ENCODE measurements around the gene KIAA0232.

The KIAA0232 gene

DNA sequence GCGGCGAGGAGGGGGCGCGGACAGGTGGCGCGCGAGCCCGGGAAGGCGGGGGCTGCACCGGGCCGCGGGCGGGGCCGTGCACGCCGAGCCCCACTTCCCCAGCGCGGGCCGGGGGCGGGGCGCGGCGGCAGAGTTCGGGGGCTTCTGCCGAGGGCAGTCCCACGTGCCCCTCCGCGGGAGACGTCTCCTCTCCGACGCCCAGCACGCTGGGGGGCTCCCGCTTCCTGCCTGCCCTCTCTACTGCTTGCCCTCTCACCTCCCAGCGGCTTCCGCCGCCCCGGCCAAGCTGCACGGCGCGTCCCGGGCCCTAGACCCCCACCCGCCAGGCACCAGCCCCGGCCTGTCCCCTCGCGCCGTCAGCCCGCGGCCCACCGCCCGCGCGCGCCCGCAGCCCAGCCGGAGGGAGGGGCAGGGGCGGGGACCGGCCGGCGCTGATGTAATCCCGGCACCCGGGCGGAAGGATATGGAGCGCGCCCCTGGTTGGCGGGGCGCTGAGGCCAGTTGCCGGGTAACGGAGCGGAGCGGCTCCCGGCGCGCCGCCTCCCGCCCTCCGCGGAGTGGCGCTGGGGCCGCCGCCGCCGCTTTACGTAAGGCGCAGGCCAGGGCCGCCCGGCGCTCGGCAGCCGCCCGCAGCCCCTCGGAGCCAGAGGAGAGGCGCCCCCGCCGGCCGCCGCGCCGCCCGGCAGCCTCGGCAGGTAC, at the start of gene KIAA0232:
KIAA0232 (plus strand) TSS at position 581 of the 699 bp plus-strand sequence. CDS start 41,727 bp downstream, outside the sequence.
- Histone ChIP-seq H3K4me3 (ENCODE audit: low read depth, low read length) (peak within 1 kb of the TSS; percentile 81), H3K27me3 (ENCODE audit: control insufficient read depth, insufficient read depth, low read length) (peaks cover 4% of the 10 kb centered on the region; the same call in 1 of the 2 replicates), H3K36me3 (ENCODE audit: control insufficient read depth, insufficient read depth, low read length) (no peaks in the 10 kb centered on the region), H3K27ac (ENCODE audit: low read depth, low read length) (peak within 1 kb of the TSS; percentile 86), H3K9me3 (ENCODE audit: control insufficient read depth, insufficient read depth, low read length) (no peaks in the 10 kb centered on the region), H3K9ac (ENCODE audit: low read depth, low read length) (peak within 1 kb of the TSS; percentile 77), H3K4me1 (ENCODE audit: control insufficient read depth, insufficient read depth, low read length) (peaks cover 34% of the 10 kb centered on the region)

- Histone ChIP-seq H3K27ac (ENCODE audit: low read depth, low read length) (no peak overlapping the region), H3K27me3 (ENCODE audit: control insufficient read depth, insufficient read depth, low read length) (no peaks in the 10 kb centered on the region), H3K4me3 (ENCODE audit: low read depth, low read length) (no peak overlapping the region), H3K4me1 (ENCODE audit: control insufficient read depth, insufficient read depth, low read length) (no peaks in the 10 kb centered on the region), H3K36me3 (ENCODE audit: control insufficient read depth, insufficient read depth, low read length) (no peaks in the 10 kb centered on the region), H3K9ac (ENCODE audit: low read depth, low read length) (no peak overlapping the region), H3K9me3 (ENCODE audit: control insufficient read depth, insufficient read depth, low read length) (no peaks in the 10 kb centered on the region)
Measured at GRCh38 chr4:6733358-6734164, 49.0 kb upstream of the KIAA0232 start.

DNA sequence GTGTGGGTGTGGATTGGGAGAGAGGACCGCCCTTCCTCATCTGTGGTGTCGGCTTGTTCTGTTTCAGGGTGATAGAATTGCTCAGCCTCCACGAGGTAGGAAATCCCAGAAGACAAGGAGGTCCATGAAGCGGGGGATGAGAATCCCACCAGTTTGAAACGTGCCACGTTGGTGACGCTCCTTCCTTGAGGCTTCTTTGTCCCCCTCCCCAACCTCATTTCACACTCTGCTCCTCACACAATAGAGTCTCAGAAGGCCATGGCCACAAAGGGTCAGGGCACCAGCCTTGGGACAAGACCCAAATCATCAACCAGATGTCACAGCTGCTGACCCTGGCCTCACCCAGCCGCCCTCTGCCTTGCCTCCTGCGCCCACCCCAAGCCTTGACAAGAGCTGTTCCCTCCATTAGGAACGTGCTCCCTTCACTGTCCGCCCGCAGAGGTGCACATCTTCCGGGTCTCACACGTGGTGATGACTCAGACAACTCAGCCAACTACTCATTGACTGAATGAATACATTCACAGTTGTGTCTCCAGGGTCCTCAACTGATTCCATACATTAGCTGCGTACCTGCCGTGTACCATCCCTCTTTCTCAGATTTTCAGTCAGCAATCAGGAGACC, 48.3 kb upstream of the KIAA0232 start:
- Histone ChIP-seq H3K9me3 (ENCODE audit: control insufficient read depth, insufficient read depth, low read length) (no peaks in the 10 kb centered on the region), H3K4me1 (ENCODE audit: control insufficient read depth, insufficient read depth, low read length) (no peaks in the 10 kb centered on the region), H3K36me3 (ENCODE audit: control insufficient read depth, insufficient read depth, low read length) (no peaks in the 10 kb centered on the region), H3K27ac (ENCODE audit: low read depth, low read length) (no peak overlapping the region), H3K4me3 (ENCODE audit: low read depth, low read length) (no peak overlapping the region), H3K27me3 (ENCODE audit: control insufficient read depth, insufficient read depth, low read length) (no peaks in the 10 kb centered on the region), H3K9ac (ENCODE audit: low read depth, low read length) (no peak overlapping the region)

GRCh38 chr4:6739920-6740319, 42.6 kb upstream of the KIAA0232 start:
- Histone ChIP-seq H3K36me3 (ENCODE audit: control insufficient read depth, insufficient read depth, low read length) (no peaks in the 10 kb centered on the region), H3K9ac (ENCODE audit: low read depth, low read length) (no peak overlapping the region), H3K4me3 (ENCODE audit: low read depth, low read length) (no peak overlapping the region), H3K27ac (ENCODE audit: low read depth, low read length) (no peak overlapping the region), H3K4me1 (ENCODE audit: control insufficient read depth, insufficient read depth, low read length) (no peaks in the 10 kb centered on the region), H3K9me3 (ENCODE audit: control insufficient read depth, insufficient read depth, low read length) (no peaks in the 10 kb centered on the region; the same call in 1 of the 2 replicates), H3K27me3 (ENCODE audit: control insufficient read depth, insufficient read depth, low read length) (no peaks in the 10 kb centered on the region)

- no peak overlapping the region for H3K4me3 ChIP-seq (ENCODE audit: low read depth, low read length)
- H3K27ac ChIP-seq (ENCODE audit: low read depth, low read length) = no peak overlapping the region
- H3K36me3 ChIP-seq (ENCODE audit: control insufficient read depth, insufficient read depth, low read length) = no peaks in the 10 kb centered on the region
- H3K9ac ChIP-seq (ENCODE audit: low read depth, low read length) = no peak overlapping the region
- H3K4me1 ChIP-seq (ENCODE audit: control insufficient read depth, insufficient read depth, low read length) = no peaks in the 10 kb centered on the region
- H3K27me3 ChIP-seq (ENCODE audit: control insufficient read depth, insufficient read depth, low read length) = no peaks in the 10 kb centered on the region
- H3K9me3 ChIP-seq (ENCODE audit: control insufficient read depth, insufficient read depth, low read length) = no peaks in the 10 kb centered on the region; the same call in 1 of the 2 replicates
Measured at GRCh38 chr4:6740347-6740746, 42.2 kb upstream of the KIAA0232 start.

DNA sequence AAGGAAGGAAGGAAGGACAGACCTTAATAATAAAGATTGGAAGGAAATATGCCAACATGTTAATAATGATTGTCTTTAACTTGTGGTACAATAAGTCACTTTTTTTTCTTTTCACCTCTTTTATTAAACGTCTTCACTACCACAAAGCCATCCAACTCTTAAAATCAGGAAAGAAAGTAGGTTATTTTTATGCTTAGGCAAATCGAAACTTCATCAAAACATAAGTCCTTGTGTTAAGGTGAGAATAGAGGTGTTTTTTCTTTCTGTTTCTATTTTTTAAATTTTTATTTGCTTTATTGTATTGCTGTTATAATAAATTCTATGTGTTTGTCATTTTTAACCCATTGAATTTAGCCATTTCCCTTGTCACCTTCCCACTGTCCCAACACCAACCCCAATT, 40.0 kb upstream of the KIAA0232 start:
- no peaks in the 10 kb centered on the region; the same call in 1 of the 2 replicates for H3K9me3 ChIP-seq (ENCODE audit: control insufficient read depth, insufficient read depth, low read length)
- no peaks in the 10 kb centered on the region for H3K4me1 ChIP-seq (ENCODE audit: control insufficient read depth, insufficient read depth, low read length)
- H3K36me3 ChIP-seq (ENCODE audit: control insufficient read depth, insufficient read depth, low read length) = no peaks in the 10 kb centered on the region

GRCh38 chr4:6742989-6743388, 39.5 kb upstream of the KIAA0232 start:
- no peak overlapping the region for H3K27ac ChIP-seq (ENCODE audit: low read depth, low read length)
- H3K4me3 ChIP-seq (ENCODE audit: low read depth, low read length) = no peak overlapping the region
- no peaks in the 10 kb centered on the region; the same call in 1 of the 2 replicates for H3K9me3 ChIP-seq (ENCODE audit: control insufficient read depth, insufficient read depth, low read length)
- no peaks in the 10 kb centered on the region for H3K4me1 ChIP-seq (ENCODE audit: control insufficient read depth, insufficient read depth, low read length)
- H3K27me3 ChIP-seq (ENCODE audit: control insufficient read depth, insufficient read depth, low read length) = no peaks in the 10 kb centered on the region
- H3K36me3 ChIP-seq (ENCODE audit: control insufficient read depth, insufficient read depth, low read length) = no peaks in the 10 kb centered on the region
- no peak overlapping the region for H3K9ac ChIP-seq (ENCODE audit: low read depth, low read length)

More for the DNA sequence above, 40.0 kb upstream of the KIAA0232 start:
- no peak overlapping the region for H3K27ac ChIP-seq (ENCODE audit: low read depth, low read length)
- no peak overlapping the region for H3K9ac ChIP-seq (ENCODE audit: low read depth, low read length)
- H3K27me3 ChIP-seq (ENCODE audit: control insufficient read depth, insufficient read depth, low read length) = no peaks in the 10 kb centered on the region
- no peak overlapping the region for H3K4me3 ChIP-seq (ENCODE audit: low read depth, low read length)

DNA sequence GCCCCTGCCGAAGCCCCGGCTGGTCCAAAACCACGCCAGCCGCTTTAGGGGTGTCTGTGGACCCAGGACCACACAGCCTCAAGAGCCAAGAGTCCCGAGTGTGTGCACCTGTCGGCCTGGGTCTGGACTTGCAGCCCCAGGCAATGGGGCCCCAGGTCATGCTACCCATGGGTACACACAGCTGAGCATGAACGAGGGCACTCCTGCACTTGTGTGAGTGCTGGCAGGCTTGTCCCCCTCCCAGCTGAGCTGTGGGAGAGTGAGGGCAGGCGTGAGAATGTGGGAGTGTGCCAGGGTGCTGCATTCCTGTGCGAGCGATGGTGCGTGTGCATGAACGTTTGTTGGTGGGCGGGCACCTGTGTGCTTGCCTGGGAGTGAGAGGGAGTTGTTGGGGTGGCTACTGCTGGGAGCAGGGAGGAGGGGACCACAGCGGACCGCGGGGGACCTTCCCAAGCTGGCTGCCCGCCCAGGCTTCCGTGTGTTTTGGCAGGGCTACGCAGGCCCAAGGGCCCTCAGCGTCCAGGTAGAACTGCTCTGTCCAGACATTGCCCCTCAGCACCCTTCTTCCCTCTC, 35.7 kb upstream of the KIAA0232 start:
- no peaks in the 10 kb centered on the region for H3K27me3 ChIP-seq (ENCODE audit: control insufficient read depth, insufficient read depth, low read length)

GRCh38 chr4:6747294-6748051, 35.1 kb upstream of the KIAA0232 start:
- Histone ChIP-seq H3K4me3 (ENCODE audit: low read depth, low read length) (no peak overlapping the region), H3K9ac (ENCODE audit: low read depth, low read length) (no peak overlapping the region), H3K4me1 (ENCODE audit: control insufficient read depth, insufficient read depth, low read length) (no peaks in the 10 kb centered on the region), H3K36me3 (ENCODE audit: control insufficient read depth, insufficient read depth, low read length) (no peaks in the 10 kb centered on the region), H3K27ac (ENCODE audit: low read depth, low read length) (no peak overlapping the region), H3K9me3 (ENCODE audit: control insufficient read depth, insufficient read depth, low read length) (no peaks in the 10 kb centered on the region), H3K27me3 (ENCODE audit: control insufficient read depth, insufficient read depth, low read length) (no peaks in the 10 kb centered on the region)

More for the DNA sequence above, 35.7 kb upstream of the KIAA0232 start:
- Histone ChIP-seq H3K4me3 (ENCODE audit: low read depth, low read length) (no peak overlapping the region), H3K27ac (ENCODE audit: low read depth, low read length) (no peak overlapping the region), H3K9ac (ENCODE audit: low read depth, low read length) (no peak overlapping the region), H3K9me3 (ENCODE audit: control insufficient read depth, insufficient read depth, low read length) (no peaks in the 10 kb centered on the region), H3K4me1 (ENCODE audit: control insufficient read depth, insufficient read depth, low read length) (no peaks in the 10 kb centered on the region), H3K36me3 (ENCODE audit: control insufficient read depth, insufficient read depth, low read length) (no peaks in the 10 kb centered on the region)

DNA sequence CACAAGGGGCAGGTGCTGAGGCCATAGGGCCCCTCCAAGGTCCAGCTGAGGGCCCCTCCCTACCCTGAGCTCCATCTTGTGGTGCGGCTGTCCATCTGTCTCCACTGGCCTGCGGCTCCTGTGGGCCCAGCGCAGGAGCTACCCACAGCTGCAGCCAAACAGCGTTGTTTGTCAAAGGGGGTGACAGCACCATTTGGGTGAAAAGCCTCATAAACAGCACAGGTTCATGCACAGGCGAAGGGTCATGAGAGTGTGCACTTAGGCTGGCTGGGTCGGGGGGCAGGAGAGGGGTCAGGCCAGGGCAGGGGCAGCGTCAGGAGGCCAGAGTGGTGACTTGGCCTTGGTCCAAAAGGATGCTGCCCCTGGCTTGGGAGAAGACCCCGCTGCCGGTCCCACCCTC, 34.2 kb upstream of the KIAA0232 start:
- Histone ChIP-seq H3K9ac (ENCODE audit: low read depth, low read length) (no peak overlapping the region), H3K9me3 (ENCODE audit: control insufficient read depth, insufficient read depth, low read length) (no peaks in the 10 kb centered on the region), H3K27ac (ENCODE audit: low read depth, low read length) (no peak overlapping the region), H3K4me3 (ENCODE audit: low read depth, low read length) (no peak overlapping the region), H3K27me3 (ENCODE audit: control insufficient read depth, insufficient read depth, low read length) (no peaks in the 10 kb centered on the region), H3K36me3 (ENCODE audit: control insufficient read depth, insufficient read depth, low read length) (no peaks in the 10 kb centered on the region), H3K4me1 (ENCODE audit: control insufficient read depth, insufficient read depth, low read length) (peaks cover 3% of the 10 kb centered on the region; the same call in 1 of the 2 replicates)

All from HUES48 (cell line).